Fibroblast of skin of right biceps (primary cell): ENCODE data around the gene BAZ2A.

ENCODE experiments used
- DNase-seq: peaks from one replicate; pipeline ENCODE4 v3.0.0-alpha.2; 2013

BAZ2A gene

DNA sequence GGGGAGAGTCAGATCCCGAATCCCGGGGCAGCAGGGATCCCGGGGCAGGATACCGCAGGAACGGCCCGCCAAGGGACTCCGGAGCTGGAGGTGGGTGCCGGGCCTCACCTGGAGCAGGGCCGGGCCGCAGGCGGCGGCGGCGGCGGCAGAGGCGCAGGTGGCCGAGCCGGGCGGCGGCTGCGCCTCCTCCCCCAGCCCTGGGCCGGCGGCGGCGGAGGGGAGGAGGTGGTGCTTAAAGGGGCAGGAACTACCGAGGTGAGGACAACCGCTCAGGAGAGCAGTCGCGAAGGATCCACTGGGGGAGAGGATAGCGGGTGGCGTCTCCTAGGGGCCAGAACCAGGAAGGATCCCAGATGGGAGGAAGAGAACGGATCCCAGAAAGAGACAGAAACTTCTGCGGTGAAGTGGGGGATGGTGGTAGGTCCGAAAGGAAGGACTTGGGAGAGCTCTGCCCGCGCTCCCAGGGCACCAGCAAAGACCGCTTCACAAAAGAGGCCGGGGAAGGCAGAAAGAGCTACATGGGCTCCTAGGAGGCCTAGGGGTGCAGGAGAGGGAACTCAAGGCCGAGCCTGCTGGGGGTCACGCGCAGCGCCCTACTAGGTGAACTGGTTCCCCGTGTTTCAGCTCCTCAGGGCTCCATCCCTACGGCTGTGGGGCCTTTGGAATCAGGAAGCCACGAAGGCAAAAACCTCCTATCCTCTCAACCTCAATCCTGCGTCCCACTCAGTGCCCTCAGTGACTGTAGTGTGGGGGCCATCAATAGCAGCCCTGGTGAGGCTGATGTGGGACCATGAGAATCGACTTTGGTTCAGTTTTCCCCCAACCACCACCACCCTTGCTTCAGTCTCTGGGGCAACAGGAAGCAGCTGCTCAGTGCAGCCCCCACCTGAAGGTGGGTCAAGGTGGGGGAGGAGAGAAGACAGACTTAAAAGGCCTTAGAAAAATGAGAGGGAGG lies 5.0 kb upstream of the BAZ2A start:
- DNase-seq: peak; percentile 88

GRCh38 chr12:56634242-56634836 lies 4.2 kb upstream of the BAZ2A start:
- peak; percentile 6 for DNase-seq

GRCh38 chr12:56633468-56634241 lies 3.5 kb upstream of the BAZ2A start:
- DNase-seq: no peak

GRCh38 chr12:56632701-56633467 lies 2.8 kb upstream of the BAZ2A start:
- no peak for DNase-seq

DNA sequence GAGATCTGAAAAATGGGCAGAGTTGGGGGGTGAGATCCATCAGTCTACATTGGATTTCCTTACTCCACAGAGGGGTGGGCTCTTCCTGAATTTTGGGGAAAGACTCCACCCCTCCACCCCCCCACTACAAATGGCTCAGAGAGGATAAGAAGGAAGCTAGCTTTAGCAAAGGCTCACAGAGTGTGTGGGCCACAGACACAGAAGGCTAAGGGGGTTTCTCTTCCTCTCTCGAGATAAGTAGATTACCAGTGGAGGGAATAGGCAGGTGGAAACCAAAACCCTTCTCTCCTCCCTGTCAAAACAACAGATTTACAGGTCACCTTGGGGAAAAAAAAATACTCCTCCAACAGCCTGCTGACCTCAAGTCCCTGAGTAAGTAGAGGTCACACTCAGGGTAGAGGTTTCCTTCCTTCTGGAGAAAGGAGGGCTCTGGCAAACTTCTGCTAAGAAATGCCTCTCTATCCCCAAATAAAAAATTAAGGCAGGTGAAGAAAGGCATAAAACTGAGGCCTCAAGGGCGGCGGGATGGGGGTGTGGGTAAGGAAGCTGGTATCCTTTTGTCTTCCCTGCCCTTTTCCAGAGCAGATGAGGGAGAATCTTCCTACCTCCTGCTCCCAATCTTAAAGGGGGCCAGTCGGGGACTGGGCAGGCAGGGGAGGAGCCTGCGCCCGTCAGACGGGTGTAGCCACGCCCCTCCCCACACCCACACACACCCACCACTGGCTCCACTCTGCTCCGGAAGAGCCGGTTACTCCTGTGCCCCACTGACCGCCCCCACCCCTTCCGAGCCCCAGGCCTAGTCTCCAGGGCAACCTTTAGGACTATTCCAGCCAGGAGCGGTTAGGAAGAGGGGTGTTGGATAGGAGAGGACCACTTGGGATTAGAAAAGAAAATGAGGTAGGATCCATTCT lies 1.9 kb upstream of the BAZ2A start:
- peak; percentile 20 for DNase-seq

DNA sequence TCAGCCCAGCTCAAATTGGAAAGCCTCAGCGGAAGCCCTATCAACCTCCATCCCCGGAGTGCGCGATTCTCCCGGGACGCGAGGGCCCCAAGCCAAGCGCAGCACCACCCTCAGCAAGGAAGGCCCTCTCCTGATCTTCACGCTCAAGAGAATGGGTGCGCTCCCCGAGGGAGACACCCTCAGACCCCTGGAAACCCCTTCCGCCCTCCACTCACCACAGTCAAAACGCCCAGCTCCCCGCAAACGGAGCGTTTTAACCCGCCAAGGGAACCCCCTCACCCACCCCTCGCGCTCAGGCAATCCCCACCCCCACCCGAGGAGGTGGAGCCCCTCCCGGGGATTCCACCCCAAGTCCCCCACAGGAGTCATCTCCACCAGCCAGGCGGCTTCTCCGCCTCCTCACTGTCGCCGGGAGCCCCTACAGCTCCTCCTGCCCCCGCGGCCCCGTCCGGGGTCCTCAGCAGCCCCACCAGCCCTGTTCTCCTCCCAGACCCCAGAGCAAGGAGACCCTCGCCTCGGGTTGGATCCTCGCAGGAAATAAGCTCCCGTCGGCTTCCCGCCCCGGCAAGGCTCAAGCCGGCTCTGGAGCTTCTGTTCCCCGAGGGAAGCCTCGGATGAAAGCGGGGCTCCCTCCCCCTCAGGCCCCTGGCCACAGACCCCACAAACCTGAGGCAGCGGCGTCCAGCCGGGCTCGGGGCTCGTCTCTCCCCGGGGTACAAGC lies 507 bp downstream of the BAZ2A start:
- DNase-seq: peak; percentile 11

- peak; percentile 41 for DNase-seq
Observed at GRCh38 chr12:56628671-56629458, 1.3 kb downstream of the BAZ2A start.

GRCh38 chr12:56626701-56627100 lies 3.4 kb downstream of the BAZ2A start:
- no peak for DNase-seq

- no peak for DNase-seq
Observed at GRCh38 chr12:56622535-56622934, 7.6 kb downstream of the BAZ2A start.

DNA sequence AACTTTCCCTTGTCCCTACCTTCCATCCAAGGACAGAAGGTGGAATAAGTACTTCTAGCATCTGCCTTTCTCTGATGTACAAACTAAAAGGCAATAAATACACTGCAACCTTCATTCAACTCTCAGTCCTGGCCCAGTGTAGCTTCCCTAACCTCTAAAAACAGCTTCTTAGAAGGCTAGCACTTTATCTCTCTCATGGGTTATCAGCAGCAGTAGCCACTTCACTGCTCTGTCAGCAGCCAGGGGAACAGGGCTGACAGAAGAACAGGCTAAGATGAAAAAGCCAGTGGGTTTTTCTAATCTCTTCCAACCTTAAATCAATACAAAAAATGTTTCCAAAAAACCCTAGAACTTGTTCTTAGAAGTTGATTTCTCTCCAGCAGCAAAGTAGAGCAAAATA lies 13.2 kb downstream of the BAZ2A start:
- DNase-seq: no peak

DNA sequence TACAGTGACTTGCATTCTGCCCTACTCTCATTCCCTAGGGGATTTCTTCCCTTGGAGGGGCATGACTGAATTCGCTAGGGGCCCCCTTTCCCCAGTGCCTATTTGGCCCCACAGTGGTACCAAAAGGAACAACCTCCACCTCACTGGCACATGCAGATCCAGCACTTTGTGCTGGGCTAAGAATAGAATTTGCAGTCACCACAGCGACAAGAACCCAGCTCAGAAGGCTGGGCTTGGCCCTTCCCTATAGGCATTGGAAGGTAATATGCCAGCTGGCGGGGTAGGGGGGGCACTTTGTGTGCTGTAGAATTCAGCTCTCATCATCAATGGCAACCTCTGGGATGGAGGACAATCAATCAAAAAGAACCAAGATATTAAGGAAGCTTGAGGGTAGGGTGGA lies 13.9 kb downstream of the BAZ2A start:
- DNase-seq: no peak

- DNase-seq: no peak
Observed at GRCh38 chr12:56614627-56615026, 15.5 kb downstream of the BAZ2A start.

- no peak for DNase-seq
Observed at GRCh38 chr12:56604355-56604754, 25.8 kb downstream of the BAZ2A start.

- no peak for DNase-seq
Observed at GRCh38 chr12:56602239-56602638, 27.9 kb downstream of the BAZ2A start.

DNA sequence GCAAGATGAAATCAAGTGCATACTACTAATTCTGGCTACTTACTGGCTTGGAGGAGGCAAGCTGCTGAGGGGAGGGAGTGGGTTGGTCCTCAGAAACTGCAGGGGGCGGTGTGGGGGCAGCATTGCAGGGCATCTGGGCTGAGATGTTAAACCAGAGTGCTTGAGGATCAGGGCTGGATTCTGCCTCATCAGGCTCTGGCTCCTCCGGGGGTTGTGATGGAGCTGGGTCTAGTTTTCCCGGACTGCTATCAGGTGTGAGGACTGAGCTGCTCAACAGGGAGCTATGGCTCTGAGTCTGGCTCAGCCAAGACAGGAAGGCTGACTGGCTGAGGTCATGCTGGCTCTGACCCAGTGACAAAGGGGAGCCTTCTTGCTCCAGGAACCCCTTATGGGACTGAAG lies 28.6 kb downstream of the BAZ2A start:
- DNase-seq: no peak

DNA sequence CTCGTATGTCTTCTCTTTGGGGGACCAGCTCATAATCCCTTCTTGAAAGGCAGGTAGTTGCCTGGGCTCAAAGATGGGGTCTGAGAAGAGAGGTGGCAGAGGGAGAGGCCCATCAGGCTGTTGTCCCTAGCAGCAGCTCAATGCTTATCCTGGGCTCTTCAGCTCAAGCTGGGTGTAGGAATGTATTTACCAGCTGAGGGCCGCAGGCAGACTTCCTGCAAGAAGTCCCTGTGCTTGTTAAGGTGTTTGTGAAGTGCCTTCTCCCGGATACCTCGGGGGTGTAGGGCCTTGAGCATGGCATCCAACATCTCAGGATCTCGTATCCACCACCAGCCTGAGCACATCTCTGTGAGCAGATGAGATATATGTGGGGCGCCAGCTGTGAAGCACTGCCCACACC lies 29.4 kb downstream of the BAZ2A start:
- no peak for DNase-seq

GRCh38 chr12:56599797-56600196 lies 30.3 kb downstream of the BAZ2A start:
- no peak for DNase-seq

- DNase-seq: no peak
Observed at GRCh38 chr12:56599041-56599440, 31.1 kb downstream of the BAZ2A start.

DNA sequence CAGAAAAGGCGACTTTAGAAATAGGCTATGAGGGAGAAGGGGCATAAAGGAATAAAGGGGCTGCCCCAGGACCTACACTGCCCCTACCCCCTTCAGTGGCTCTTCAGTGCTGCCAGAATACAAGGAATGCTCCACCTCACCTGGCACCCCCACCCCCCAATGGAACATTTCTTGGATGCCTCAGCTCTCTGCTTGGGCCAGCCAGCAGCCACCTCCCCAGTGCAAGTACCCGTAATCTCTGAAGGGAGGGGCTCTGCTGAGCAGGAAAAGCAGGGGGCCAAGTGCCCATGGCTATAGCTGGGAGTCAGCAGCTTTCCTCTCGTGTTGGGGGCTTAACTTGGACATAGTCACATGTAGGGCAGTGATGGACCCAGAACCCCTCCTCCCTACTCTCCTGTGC lies 33.3 kb downstream of the BAZ2A start:
- DNase-seq: no peak
